ENCODE data around the gene CD74. TPM values are rescaled to one million over a fixed set of nuclear protein-coding genes. Genes with fewer than 3 reads are reported as not detected.

CD74 gene
- total and polyA plus RNA-seq, 2 of the 4 experiments (the other 2 are of a cell fraction), result 0.18 to 1.1 TPM

DNA sequence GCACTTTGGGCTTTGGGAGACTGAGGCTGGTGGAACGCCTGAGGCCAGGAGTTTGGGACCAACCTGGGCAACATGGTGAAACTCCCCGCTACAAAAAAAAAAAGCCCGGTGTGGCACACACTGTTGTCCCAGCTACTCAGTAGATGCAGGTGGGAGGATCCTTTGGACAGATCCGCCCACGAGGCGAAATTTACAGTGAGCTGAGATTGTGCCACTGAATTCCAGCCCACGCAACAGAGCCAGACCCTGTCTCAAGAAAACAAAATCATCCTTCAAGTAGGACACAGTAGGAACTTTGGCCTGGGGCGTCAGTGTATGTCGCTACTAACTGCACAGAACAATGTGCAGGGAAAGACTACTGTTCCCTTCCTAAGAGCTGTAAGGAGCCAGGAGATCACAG is 32.1 kb upstream of the CD74 start:
- Histone ChIP-seq H4K91ac (ENCODE audit: insufficient read depth, low read depth, low read length) (no peak overlapping the region), H4K5ac (ENCODE audit: low read depth, low read length) (no peak overlapping the region), H2AFZ (replicated peaks; ENCODE audit: low read length, poor library complexity) (no peak overlapping the region), H3K4me1 (ENCODE audit: control insufficient read depth, insufficient read depth, low read length) (peaks cover 4% of the 10 kb centered on the region), H2AK5ac (ENCODE audit: low read depth, low read length) (no peak overlapping the region), H2BK120ac (ENCODE audit: low read depth, low read length) (no peak overlapping the region), H2BK5ac (ENCODE audit: low read depth, low read length, poor library complexity, severe bottlenecking) (no peak overlapping the region), H2AK9ac (replicated peaks; ENCODE audit: low read depth, low read length, poor library complexity) (no peak overlapping the region), H3K18ac (ENCODE audit: low read depth, low read length) (no peak overlapping the region), H3K79me1 (ENCODE audit: low read depth in 1 of 2, low read length in 2 of 2) (peaks cover 35 to 63% of the 10 kb centered on the region in 2 experiments), H3K27ac (ENCODE audit: insufficient read depth, low read length) (no peak overlapping the region), H4K8ac (ENCODE audit: low read depth in 2 of 2, low read length in 2 of 2) (no peak overlapping the region), H2BK20ac (ENCODE audit: low read depth, low read length) (no peak overlapping the region), H3K4me2 (ENCODE audit: low read depth, low read length) (no peak overlapping the region), H3K4ac (ENCODE audit: low read depth, low read length) (no peak overlapping the region), H3K4me3 (ENCODE audit: insufficient read depth, low read depth, low read length) (no peak overlapping the region), H3K23ac (ENCODE audit: low read depth, low read length) (no peak overlapping the region), H4K20me1 (ENCODE audit: insufficient read depth, low read length) (peaks cover 76% of the 10 kb centered on the region), H3K36me3 (ENCODE audit: control insufficient read depth, insufficient read depth, low read length) (peaks cover 54% of the 10 kb centered on the region), H3K27me3 (ENCODE audit: control insufficient read depth, insufficient read depth, low read length) (no peaks in the 10 kb centered on the region), H3K14ac (replicated peaks; ENCODE audit: low read depth, low read length) (no peak overlapping the region), H3K9me3 (ENCODE audit: control insufficient read depth, insufficient read depth, low read length) (no peaks in the 10 kb centered on the region), H3K9ac (ENCODE audit: low read depth, low read length) (no peak overlapping the region), H2BK15ac (ENCODE audit: low read depth, low read length) (no peak overlapping the region), H3K56ac (ENCODE audit: extremely low read depth, insufficient read depth, low read length) (no peak overlapping the region), H3K9me1 (ENCODE audit: insufficient read depth, low read length) (peaks cover 9% of the 10 kb centered on the region)
- dilution Hi-C loops (cut with HindIII; ENCODE audit: low sequenced_read_pairs, unreplicated experiment), result no loop called here
- ChIA-PET POLR2A (ENCODE audit: unreplicated experiment) (no interaction called here), CTCF (no interaction called here)
- TF ChIP-seq RFX5 (IDR thresholded peaks at IDR 0.05; ENCODE audit: low read depth, low read length) (no peak), RAD21 (IDR thresholded peaks at IDR 0.05; ENCODE audit: low read length) (no peak), MXI1 (IDR thresholded peaks at IDR 0.05; ENCODE audit: borderline replicate concordance, low read depth, low read length) (no peak), NFE2L2 (IDR thresholded peaks at IDR 0.05; ENCODE audit: low read depth, low read length) (no peak), USF2 (IDR thresholded peaks at IDR 0.05; ENCODE audit: low read depth, low read length) (no peak), FOS (IDR thresholded peaks at IDR 0.05; ENCODE audit: low read depth, low read length) (no peak), MAZ (IDR thresholded peaks at IDR 0.05; ENCODE audit: borderline replicate concordance, low read depth, low read length) (no peak)
- TF ChIP-seq, protein P1, sequence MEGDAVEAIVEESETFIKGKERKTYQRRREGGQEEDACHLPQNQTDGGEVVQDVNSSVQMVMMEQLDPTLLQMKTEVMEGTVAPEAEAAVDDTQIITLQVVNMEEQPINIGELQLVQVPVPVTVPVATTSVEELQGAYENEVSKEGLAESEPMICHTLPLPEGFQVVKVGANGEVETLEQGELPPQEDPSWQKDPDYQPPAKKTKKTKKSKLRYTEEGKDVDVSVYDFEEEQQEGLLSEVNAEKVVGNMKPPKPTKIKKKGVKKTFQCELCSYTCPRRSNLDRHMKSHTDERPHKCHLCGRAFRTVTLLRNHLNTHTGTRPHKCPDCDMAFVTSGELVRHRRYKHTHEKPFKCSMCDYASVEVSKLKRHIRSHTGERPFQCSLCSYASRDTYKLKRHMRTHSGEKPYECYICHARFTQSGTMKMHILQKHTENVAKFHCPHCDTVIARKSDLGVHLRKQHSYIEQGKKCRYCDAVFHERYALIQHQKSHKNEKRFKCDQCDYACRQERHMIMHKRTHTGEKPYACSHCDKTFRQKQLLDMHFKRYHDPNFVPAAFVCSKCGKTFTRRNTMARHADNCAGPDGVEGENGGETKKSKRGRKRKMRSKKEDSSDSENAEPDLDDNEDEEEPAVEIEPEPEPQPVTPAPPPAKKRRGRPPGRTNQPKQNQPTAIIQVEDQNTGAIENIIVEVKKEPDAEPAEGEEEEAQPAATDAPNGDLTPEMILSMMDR (conservative IDR thresholded peaks at IDR 0.05; ENCODE audit: low read depth, low read length), result no peak
- no CpG with 5 or more reads among the region's 9 CpGs for WGBS, 2 experiments (ENCODE audit: extremely low coverage in 2 of 2, insufficient read length in 1 of 2)
- BruUV-seq (replicated peaks), result no TSS peak
- no peak for ATAC-seq (ENCODE audit: low read depth)
- intact Hi-C loops (cut with micrococcal nuclease), result no loop called here
- no peak for DNase-seq
- in situ Hi-C loops (cut with MboI; ENCODE audit: low sequenced_read_pairs), result loop anchor here (25.0 kb wide), 2 partner anchors 607 to 807 kb away; no protein-coding TSS in a partner anchor
